HL-60 (cell line): ENCODE results near the gene NDFIP1.

Source experiments
- GABPA ChIP-seq: IDR thresholded peaks from 2 replicates; pipeline ENCODE4 v1.6.1; 2012; ENCODE audit warnings: low read depth
- POLR2AphosphoS5 ChIP-seq: IDR thresholded peaks from 2 replicates; pipeline ENCODE4 v1.6.1; 2012; ENCODE audit warnings: low read depth
- TF ChIP-seq, protein P1 (sequence below): IDR thresholded peaks from one replicate; pipeline ENCODE4 v1.5.1; 2011; ENCODE audit warnings: low read length, control low read depth, inconsistent platforms; ENCODE audit not compliant: insufficient read depth
- TF ChIP-seq, protein P2 (sequence below): IDR thresholded peaks from 2 replicates; pipeline ENCODE4 v1.6.1; 2012; ENCODE audit warnings: low read depth; ENCODE audit not compliant: insufficient replicate concordance

DNA sequence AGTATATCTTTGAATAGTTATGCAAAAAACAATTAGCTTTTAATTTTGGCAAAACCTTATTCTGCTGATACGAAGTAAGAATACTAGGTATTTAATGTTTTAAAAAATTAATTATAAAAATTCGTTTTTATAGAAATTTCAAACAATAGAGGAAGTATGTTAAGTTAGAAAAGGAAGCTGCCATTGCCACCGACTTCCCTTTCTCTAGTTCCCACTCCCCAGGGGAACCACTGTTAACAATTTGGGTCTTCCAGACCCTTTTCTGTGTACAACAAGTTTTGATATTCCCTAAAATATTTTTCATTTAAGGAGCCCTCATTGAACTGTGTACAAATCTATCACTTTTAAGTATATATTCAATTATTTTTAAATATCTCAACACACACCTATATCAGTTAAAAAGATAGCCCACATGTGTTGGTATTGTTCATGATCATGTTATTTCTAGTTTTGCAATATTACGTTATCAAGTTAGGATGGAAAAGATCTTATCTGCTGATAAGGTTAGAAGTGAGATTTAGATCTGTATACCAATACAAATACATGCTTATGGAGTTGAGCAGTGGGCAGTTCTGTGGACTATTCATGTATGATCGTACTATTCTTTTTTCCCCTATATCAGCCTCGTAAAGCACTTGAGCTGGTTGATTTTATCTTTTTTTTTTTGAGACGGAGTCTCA lies 25.9 kb downstream of the NDFIP1 start:
- TF ChIP-seq, protein P1, sequence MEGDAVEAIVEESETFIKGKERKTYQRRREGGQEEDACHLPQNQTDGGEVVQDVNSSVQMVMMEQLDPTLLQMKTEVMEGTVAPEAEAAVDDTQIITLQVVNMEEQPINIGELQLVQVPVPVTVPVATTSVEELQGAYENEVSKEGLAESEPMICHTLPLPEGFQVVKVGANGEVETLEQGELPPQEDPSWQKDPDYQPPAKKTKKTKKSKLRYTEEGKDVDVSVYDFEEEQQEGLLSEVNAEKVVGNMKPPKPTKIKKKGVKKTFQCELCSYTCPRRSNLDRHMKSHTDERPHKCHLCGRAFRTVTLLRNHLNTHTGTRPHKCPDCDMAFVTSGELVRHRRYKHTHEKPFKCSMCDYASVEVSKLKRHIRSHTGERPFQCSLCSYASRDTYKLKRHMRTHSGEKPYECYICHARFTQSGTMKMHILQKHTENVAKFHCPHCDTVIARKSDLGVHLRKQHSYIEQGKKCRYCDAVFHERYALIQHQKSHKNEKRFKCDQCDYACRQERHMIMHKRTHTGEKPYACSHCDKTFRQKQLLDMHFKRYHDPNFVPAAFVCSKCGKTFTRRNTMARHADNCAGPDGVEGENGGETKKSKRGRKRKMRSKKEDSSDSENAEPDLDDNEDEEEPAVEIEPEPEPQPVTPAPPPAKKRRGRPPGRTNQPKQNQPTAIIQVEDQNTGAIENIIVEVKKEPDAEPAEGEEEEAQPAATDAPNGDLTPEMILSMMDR, result no peak
- TF ChIP-seq GABPA, result no peak
- TF ChIP-seq, protein P2, sequence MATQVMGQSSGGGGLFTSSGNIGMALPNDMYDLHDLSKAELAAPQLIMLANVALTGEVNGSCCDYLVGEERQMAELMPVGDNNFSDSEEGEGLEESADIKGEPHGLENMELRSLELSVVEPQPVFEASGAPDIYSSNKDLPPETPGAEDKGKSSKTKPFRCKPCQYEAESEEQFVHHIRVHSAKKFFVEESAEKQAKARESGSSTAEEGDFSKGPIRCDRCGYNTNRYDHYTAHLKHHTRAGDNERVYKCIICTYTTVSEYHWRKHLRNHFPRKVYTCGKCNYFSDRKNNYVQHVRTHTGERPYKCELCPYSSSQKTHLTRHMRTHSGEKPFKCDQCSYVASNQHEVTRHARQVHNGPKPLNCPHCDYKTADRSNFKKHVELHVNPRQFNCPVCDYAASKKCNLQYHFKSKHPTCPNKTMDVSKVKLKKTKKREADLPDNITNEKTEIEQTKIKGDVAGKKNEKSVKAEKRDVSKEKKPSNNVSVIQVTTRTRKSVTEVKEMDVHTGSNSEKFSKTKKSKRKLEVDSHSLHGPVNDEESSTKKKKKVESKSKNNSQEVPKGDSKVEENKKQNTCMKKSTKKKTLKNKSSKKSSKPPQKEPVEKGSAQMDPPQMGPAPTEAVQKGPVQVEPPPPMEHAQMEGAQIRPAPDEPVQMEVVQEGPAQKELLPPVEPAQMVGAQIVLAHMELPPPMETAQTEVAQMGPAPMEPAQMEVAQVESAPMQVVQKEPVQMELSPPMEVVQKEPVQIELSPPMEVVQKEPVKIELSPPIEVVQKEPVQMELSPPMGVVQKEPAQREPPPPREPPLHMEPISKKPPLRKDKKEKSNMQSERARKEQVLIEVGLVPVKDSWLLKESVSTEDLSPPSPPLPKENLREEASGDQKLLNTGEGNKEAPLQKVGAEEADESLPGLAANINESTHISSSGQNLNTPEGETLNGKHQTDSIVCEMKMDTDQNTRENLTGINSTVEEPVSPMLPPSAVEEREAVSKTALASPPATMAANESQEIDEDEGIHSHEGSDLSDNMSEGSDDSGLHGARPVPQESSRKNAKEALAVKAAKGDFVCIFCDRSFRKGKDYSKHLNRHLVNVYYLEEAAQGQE, result no peak
- no peak for TF ChIP-seq POLR2AphosphoS5
